ENCODE measurements around the gene SIGLEC11.

GRCh38 chr19:49921871-49922795 lies 38.8 kb downstream of the SIGLEC11 start:
- no peak for TF ChIP-seq EP300 (IDR thresholded peaks at IDR 0.05)
- no peak for TF ChIP-seq CTCF (IDR thresholded peaks at IDR 0.05)
- no peak for TF ChIP-seq POLR2A (IDR thresholded peaks at IDR 0.05)

All from upper lobe of left lung (tissue), 4 donors.